Endothelial cell (in vitro differentiated cells): ENCODE data around the gene TRUB2. TPM values are rescaled to one million over a fixed set of nuclear protein-coding genes. Genes with fewer than 3 reads are reported as not detected.

Source experiments
- DNase-seq: peaks from one replicate; pipeline ENCODE4 v3.0.0; 2021; ENCODE audit warnings: low spot score
- H3K27ac Mint-ChIP-seq: one replicate; pipeline ENCODE4 v1.8.0; 2021; ENCODE audit warnings: mixed read lengths, inconsistent platforms; ENCODE audit not compliant: unreplicated experiment
- H3K27me3 Mint-ChIP-seq: one replicate; pipeline ENCODE4 v1.8.0; 2021; ENCODE audit warnings: mild to moderate bottlenecking, moderate library complexity, mixed read lengths, inconsistent platforms; ENCODE audit not compliant: unreplicated experiment
- H3K36me3 Mint-ChIP-seq: one replicate; pipeline ENCODE4 v1.8.0; 2021; ENCODE audit warnings: mild to moderate bottlenecking, low read depth, mixed read lengths, inconsistent platforms; ENCODE audit not compliant: unreplicated experiment
- H3K4me1 Mint-ChIP-seq: one replicate; pipeline ENCODE4 v1.8.0; 2021; ENCODE audit warnings: mild to moderate bottlenecking, mixed read lengths, inconsistent platforms; ENCODE audit not compliant: unreplicated experiment
- H3K4me3 Mint-ChIP-seq: one replicate; pipeline ENCODE4 v1.8.0; 2021; ENCODE audit warnings: mild to moderate bottlenecking, mixed read lengths, inconsistent platforms; ENCODE audit not compliant: unreplicated experiment
- H3K9me3 Mint-ChIP-seq: one replicate; pipeline ENCODE4 v1.8.0; 2021; ENCODE audit warnings: mixed read lengths, inconsistent platforms; ENCODE audit not compliant: unreplicated experiment
- CTCF ChIP-seq: fragments of 200-600 bp; sonication (generic); IDR thresholded peaks from one replicate; pipeline ENCODE4 v1.5.0; 2021; ENCODE audit warnings: antibody characterized with exemption; ENCODE audit not compliant: unreplicated experiment
- total RNA-seq: library from RNA; stranded (reverse); fragmentation: NEBNext Ultra II Directional; extraction: Animal tissue kit (Norgen Biotek cat#: 25700); gene quantifications from one replicate; pipeline ENCODE4 v1.2.1, GENCODE V29; 2021; ENCODE audit not compliant: unreplicated experiment

TRUB2 gene
- total RNA-seq, 1 donor from 2014 or later, result 25.8 TPM

GRCh38 chr9:128276008-128276573, 46.2 kb downstream of the TRUB2 start, which contains the start of gene SWI5:
TSS of gene SWI5 (plus strand) at chr9:128276276.
- Mint-ChIP-seq H3K4me1 (peaks cover 39% of the 10 kb centered on the region), H3K36me3 (peaks cover 20% of the 10 kb centered on the region), H3K4me3 (peak within 1 kb of the TSS; percentile 98), H3K9me3 (no peaks in the 10 kb centered on the region), H3K27ac (peak within 1 kb of the TSS; percentile 89), H3K27me3 (peaks cover 14% of the 10 kb centered on the region)
- DNase-seq, result peak; percentile 100
- TF ChIP-seq CTCF, result no peak

- H3K9me3 Mint-ChIP-seq, result no peaks in the 10 kb centered on the region
- DNase-seq, result peak; percentile 20
- peaks cover 20% of the 10 kb centered on the region for H3K36me3 Mint-ChIP-seq
- peak within 1 kb of the TSS; percentile 98 for H3K4me3 Mint-ChIP-seq
- H3K27me3 Mint-ChIP-seq, result peaks cover 14% of the 10 kb centered on the region
- no peak for TF ChIP-seq CTCF
- peaks cover 37% of the 10 kb centered on the region for H3K4me1 Mint-ChIP-seq
- H3K27ac Mint-ChIP-seq, result peak within 1 kb of the TSS; percentile 89
Observed at GRCh38 chr9:128275198-128276007, 46.8 kb downstream of the TRUB2 start, which contains the start of gene GOLGA2. TSS of gene GOLGA2 (minus strand) at chr9:128276007. CDS start at chr9:128275976, 31 bp downstream.

- Mint-ChIP-seq H3K4me1 (peaks cover 27% of the 10 kb centered on the region), H3K36me3 (peaks cover 20% of the 10 kb centered on the region), H3K27ac (no peak overlapping the region), H3K9me3 (no peaks in the 10 kb centered on the region), H3K27me3 (peaks cover 12% of the 10 kb centered on the region), H3K4me3 (peak overlapping the region; percentile 98)
- no peak for DNase-seq
- TF ChIP-seq CTCF, result no peak
Observed at GRCh38 chr9:128274245-128274644, 48.0 kb downstream of the TRUB2 start.

- H3K4me3 Mint-ChIP-seq, result peak overlapping the region; percentile 22
Observed at GRCh38 chr9:128271512-128271911, 50.7 kb downstream of the TRUB2 start.

More at GRCh38 chr9:128271512-128271911, 50.7 kb downstream of the TRUB2 start:
- no peaks in the 10 kb centered on the region for H3K9me3 Mint-ChIP-seq
- no peak for TF ChIP-seq CTCF
- peaks cover 12% of the 10 kb centered on the region for H3K4me1 Mint-ChIP-seq
- peaks cover 8% of the 10 kb centered on the region for H3K27me3 Mint-ChIP-seq
- H3K36me3 Mint-ChIP-seq, result peaks cover 23% of the 10 kb centered on the region
- no peak for DNase-seq
- peak overlapping the region; percentile 7 for H3K27ac Mint-ChIP-seq
